Retinal pigment epithelial cell (primary cell): ENCODE data around the gene ZDHHC13.
A peak's percentile ranks its signal among the peaks of the same experiment; 100 is the strongest.

ENCODE experiments used
- DNase-seq: peaks from one replicate; pipeline ENCODE4 v3.0.0-alpha.2; 2010; ENCODE audit warnings: low read depth
- H3K4me3 ChIP-seq: 2 replicates; pipeline ENCODE4 v1.5.1; 2011; ENCODE audit warnings: mild to moderate bottlenecking, low read length, control low read depth, moderate library complexity
- CTCF ChIP-seq: conservative IDR thresholded peaks from 2 replicates; pipeline ENCODE4 v1.5.1; 2011; ENCODE audit warnings: low read depth, low read length, control low read depth, inconsistent platforms

ZDHHC13 gene

GRCh38 chr11:19077965-19078364 is 39.0 kb upstream of the ZDHHC13 start:
- no peak for TF ChIP-seq CTCF
- H3K4me3 ChIP-seq, result no peak overlapping the region
- DNase-seq, result no peak

GRCh38 chr11:19079643-19080440 is 37.1 kb upstream of the ZDHHC13 start:
- TF ChIP-seq CTCF, result no peak
- no peak for DNase-seq
- H3K4me3 ChIP-seq, result no peak overlapping the region

- no peak overlapping the region for H3K4me3 ChIP-seq
- peak; percentile 71 for DNase-seq
- no peak for TF ChIP-seq CTCF
Observed at GRCh38 chr11:19080579-19080993, 36.4 kb upstream of the ZDHHC13 start.

DNA sequence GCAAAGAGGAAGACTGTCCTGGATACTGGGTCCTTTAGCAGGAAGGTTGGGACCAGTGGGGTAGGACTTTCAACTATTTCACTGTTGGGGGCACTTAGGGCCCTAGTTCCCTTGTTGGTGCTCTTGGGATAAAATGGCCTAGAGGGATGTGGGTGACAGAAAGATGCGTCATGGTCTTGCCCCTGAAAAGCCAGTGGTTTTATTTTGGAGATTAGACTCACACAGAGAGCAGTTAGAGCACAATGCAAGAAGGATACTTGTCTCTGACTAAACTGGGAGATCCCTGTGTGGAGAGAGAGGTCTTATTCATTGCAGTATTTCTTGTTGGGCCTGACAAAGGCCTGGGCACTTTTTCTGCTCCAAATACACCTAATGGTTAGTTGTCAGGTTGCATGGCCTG is 33.8 kb upstream of the ZDHHC13 start:
- TF ChIP-seq CTCF, result no peak
- H3K4me3 ChIP-seq, result no peak overlapping the region
- DNase-seq, result no peak

DNA sequence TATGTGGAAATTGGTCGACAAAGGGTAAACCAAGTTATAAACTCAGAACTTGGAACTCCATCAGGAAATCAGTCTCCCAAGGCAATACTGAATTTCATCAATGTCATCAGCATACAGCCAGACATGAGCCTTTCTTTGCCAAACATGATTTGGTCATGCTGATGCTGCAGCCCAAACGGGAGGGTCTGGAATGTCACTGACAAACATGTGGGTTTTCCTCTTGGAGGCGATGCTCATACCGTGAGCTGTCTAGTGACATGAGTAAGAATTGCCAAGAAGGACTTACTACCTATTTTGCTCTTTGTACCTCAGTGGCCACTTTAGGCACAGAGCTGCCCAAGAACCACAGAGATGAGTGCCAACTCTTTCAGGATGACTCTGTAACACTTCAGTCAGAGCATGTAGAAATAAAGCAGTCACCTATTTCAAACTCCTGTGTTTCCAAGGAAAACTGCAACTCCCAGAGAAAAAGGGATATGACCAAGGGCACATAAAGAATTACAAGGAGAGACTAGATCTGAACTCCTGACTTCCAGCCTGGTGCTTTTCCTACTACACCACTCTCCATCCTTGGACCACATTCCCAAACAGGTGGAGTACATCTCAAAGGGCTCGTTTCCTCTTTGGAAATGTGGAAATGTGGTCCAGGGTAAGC is 32.2 kb upstream of the ZDHHC13 start:
- DNase-seq, result no peak
- TF ChIP-seq CTCF, result no peak

DNA sequence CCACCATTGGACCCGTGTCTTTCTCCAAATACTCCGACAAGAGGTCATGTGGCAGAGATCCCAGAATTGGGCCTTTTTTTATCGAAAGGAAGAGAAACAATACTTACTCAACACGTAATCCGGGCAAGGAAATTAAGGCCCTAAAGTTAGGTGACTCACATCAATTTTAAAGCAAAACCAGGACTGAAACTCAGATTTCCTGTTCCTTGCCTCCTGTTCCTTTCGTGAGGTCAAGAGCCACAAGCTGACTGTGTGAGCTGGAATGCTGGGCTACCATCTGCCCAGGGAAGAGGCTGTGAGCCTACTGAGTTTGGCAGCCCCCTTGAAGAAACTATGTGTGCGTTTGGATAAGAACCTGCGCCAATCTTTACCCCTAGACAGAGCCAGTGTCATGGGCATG is 29.3 kb upstream of the ZDHHC13 start:
- DNase-seq, result no peak
- TF ChIP-seq CTCF, result no peak
- no peak overlapping the region for H3K4me3 ChIP-seq

More for the DNA sequence above, 32.2 kb upstream of the ZDHHC13 start:
- no peak overlapping the region for H3K4me3 ChIP-seq

- no peak for TF ChIP-seq CTCF
- H3K4me3 ChIP-seq, result no peak overlapping the region
- DNase-seq, result no peak
Observed at GRCh38 chr11:19088791-19089190, 28.2 kb upstream of the ZDHHC13 start.
